ENCODE data around the gene FAM200B.

GRCh38 chr4:15636818-15637217, 44.8 kb upstream of the FAM200B start:
- no peak for TF ChIP-seq CTCF (IDR thresholded peaks at IDR 0.05; ENCODE audit: poor library complexity)
- TF ChIP-seq EZH2 (IDR thresholded peaks at IDR 0.05; ENCODE audit: borderline replicate concordance) = no peak

Measured in hepatocyte (in vitro differentiated cells).